ENCODE results near the gene TUBB2B.
"Not testable (repeated sequence)": the region's sequence is repeated elsewhere in the genome, so short reads cannot be mapped to it uniquely, and the experiment has no call there.

TUBB2B gene

GRCh38 chr6:3258201-3258600 is 30.7 kb upstream of the TUBB2B start:
- DNase-seq (ENCODE audit: low read depth), result no peak

GRCh38 chr6:3253597-3253961 is 26.1 kb upstream of the TUBB2B start:
- DNase-seq (ENCODE audit: low read depth), result no peak

GRCh38 chr6:3252861-3253596 is 25.6 kb upstream of the TUBB2B start:
- no peak for DNase-seq (ENCODE audit: low read depth)

- DNase-seq (ENCODE audit: low read depth), result no peak
Measured at GRCh38 chr6:3252369-3252768, 24.9 kb upstream of the TUBB2B start.

GRCh38 chr6:3251462-3252314 is 24.2 kb upstream of the TUBB2B start:
- peak; percentile 72 for DNase-seq (ENCODE audit: low read depth)

GRCh38 chr6:3250231-3250675 is 22.8 kb upstream of the TUBB2B start:
- DNase-seq (ENCODE audit: low read depth), result no peak

- no peak for DNase-seq (ENCODE audit: low read depth)
Measured at GRCh38 chr6:3249821-3250220, 22.4 kb upstream of the TUBB2B start.

- peak; percentile 85 for DNase-seq (ENCODE audit: low read depth)
Measured at GRCh38 chr6:3247255-3248146, 20.0 kb upstream of the TUBB2B start.

- DNase-seq (ENCODE audit: low read depth), result no peak
Measured at GRCh38 chr6:3245216-3245615, 17.8 kb upstream of the TUBB2B start.

GRCh38 chr6:3244832-3245161 is 17.3 kb upstream of the TUBB2B start:
- not testable (repeated sequence) for DNase-seq (ENCODE audit: low read depth)

- DNase-seq (ENCODE audit: low read depth), result no peak
Measured at GRCh38 chr6:3244003-3244831, 16.8 kb upstream of the TUBB2B start.

- DNase-seq (ENCODE audit: low read depth), result no peak
Measured at GRCh38 chr6:3242768-3243167, 15.3 kb upstream of the TUBB2B start.

GRCh38 chr6:3241745-3242144 is 14.3 kb upstream of the TUBB2B start:
- DNase-seq (ENCODE audit: low read depth), result not testable (repeated sequence)

- no peak for DNase-seq (ENCODE audit: low read depth)
Measured at GRCh38 chr6:3240595-3240994, 13.1 kb upstream of the TUBB2B start.

GRCh38 chr6:3239110-3239830 is 11.8 kb upstream of the TUBB2B start:
- no peak for DNase-seq (ENCODE audit: low read depth)

- peak; percentile 16 for DNase-seq (ENCODE audit: low read depth)
Measured at GRCh38 chr6:3237761-3238662, 10.6 kb upstream of the TUBB2B start.

GRCh38 chr6:3236005-3236404 is 8.6 kb upstream of the TUBB2B start:
- no peak for DNase-seq (ENCODE audit: low read depth)

- no peak for DNase-seq (ENCODE audit: low read depth)
Measured at GRCh38 chr6:3235486-3235885, 8.0 kb upstream of the TUBB2B start.

- DNase-seq (ENCODE audit: low read depth), result no peak
Measured at GRCh38 chr6:3233904-3234303, 6.5 kb upstream of the TUBB2B start.

GRCh38 chr6:3233321-3233720 is 5.9 kb upstream of the TUBB2B start:
- DNase-seq (ENCODE audit: low read depth), result no peak

Measured in fibroblast of gingiva (primary cell).